Daoy (cell line): ENCODE measurements around the gene SARS1. TPM values are rescaled to one million over a fixed set of nuclear protein-coding genes. Genes with fewer than 3 reads are reported as not detected.
"Not testable (repeated sequence)": the region's sequence is repeated elsewhere in the genome, so short reads cannot be mapped to it uniquely, and the experiment has no call there.

Experiments
- DNase-seq: peaks from one replicate; pipeline ENCODE4 v3.0.0-alpha.2; 2015; ENCODE audit warnings: low read depth
- total RNA-seq: library from RNA; depleted of rRNA; stranded (reverse); fragments of >200 nt; shearing (Covaris generic); gene quantifications from 2 replicates; pipeline ENCODE4 v1.2.3, GENCODE V29; 2014

SARS1 gene
- total RNA-seq, 1 experiment from 2014 or later: 287 TPM

- DNase-seq: peak; percentile 51
These were observed 19.8 kb upstream of the SARS1 start for GRCh38 chr1:109193653-109194590.

- peak; percentile 98 for DNase-seq
These were observed 16.3 kb upstream of the SARS1 start for GRCh38 chr1:109197158-109198042.

DNA sequence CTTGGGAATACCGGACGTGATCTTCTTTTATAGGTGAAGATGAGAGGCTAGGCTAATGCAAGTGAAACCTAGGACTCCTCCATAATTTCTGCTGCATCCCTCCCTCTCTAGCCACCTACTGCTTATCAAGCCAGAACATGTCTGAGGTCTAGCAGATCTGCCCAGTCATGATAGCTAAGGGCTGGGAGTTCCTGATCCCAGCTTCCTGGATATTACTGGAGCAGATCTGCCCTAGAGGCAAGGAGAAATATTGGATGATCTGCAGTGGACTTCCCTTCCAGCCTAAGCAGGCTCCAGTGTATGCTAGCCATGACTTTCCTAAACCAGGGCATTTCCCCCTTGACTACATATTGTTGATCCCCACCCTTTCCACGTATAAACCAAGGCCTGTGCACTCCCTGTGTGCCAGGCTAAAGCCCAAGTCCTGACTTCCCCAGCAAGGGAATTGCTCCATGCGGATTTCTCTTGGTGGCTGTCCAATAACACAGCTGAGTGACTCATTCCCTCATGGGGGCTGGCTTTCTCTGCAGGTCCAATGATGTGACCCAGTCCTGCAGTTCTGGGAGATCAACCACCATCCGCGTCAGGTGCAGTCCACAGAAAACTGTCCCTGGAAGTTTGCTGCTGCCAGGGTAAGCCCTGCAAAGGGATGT lies 15.5 kb upstream of the SARS1 start:
- peak; percentile 90 for DNase-seq

DNA sequence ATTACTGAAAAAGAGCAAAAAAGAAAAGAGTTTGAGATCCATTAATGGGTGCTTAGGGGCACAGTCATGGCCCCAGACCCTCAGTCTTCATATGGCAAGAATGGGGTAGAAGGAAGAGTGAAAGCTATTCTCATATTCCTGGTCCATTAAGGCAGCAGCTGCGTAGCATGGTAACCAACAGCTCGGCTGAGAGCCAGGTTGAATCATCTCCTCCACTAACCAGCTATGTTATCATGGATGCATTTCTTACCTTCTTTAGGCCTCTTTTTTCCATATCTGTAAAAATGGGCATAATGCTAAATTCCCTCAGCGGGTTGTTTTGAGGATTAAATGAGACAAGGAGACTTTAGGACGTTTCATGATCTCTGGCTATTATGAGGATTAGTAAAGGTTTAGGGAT lies 15.0 kb upstream of the SARS1 start:
- peak; percentile 84 for DNase-seq

DNA sequence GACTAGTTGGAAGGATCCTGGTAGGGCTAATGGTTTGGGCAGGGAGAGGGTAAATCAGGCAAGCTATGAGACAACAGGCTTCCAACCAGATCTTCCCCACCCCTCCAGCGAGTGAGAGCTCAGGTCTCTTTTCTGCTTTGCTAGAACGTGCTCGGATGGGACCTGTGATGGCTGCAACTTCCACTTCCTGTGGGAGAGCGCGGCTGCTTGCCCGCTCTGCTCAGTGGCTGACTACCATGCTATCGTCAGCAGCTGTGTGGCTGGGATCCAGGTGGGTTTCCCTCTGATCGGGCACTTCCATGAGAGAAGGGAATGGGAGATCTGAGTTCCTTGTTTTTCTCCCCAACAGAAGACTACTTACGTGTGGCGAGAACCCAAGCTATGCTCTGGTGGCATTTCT lies 14.0 kb upstream of the SARS1 start:
- DNase-seq: no peak

GRCh38 chr1:109201123-109201703 lies 12.5 kb upstream of the SARS1 start:
- DNase-seq: peak; percentile 93

DNA sequence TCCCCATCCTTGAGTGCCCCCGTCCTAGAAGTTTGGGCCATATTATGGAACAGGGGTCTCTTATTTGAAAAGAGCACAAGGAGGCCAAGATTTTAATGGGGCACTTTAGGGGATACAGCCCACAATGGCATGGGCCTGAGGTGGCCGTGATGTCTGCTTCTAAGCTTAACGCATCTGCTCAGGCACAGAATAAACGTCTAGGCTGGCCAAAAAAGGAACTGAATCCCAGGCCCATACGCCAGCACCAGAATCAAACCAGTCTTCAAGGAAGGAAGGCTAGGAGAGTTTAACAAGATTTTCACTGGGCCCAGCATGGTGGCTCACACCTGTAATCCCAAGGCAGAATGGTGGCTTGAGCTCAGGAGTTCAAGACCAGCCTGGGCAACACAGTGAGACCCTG lies 9.2 kb upstream of the SARS1 start:
- no peak for DNase-seq

- DNase-seq: no peak
These were observed 7.4 kb upstream of the SARS1 start for GRCh38 chr1:109206339-109206738.

- DNase-seq: no peak
These were observed 6.1 kb upstream of the SARS1 start for GRCh38 chr1:109207467-109208103.

- peak; percentile 46 for DNase-seq
These were observed 5.3 kb upstream of the SARS1 start for GRCh38 chr1:109208394-109208793.

- DNase-seq: peak; percentile 57
These were observed 4.8 kb upstream of the SARS1 start for GRCh38 chr1:109208836-109209463.

- no peak for DNase-seq
These were observed 3.7 kb upstream of the SARS1 start for GRCh38 chr1:109210058-109210457.

GRCh38 chr1:109213345-109213823 lies 334 bp upstream of the SARS1 start:
- no peak for DNase-seq

DNA sequence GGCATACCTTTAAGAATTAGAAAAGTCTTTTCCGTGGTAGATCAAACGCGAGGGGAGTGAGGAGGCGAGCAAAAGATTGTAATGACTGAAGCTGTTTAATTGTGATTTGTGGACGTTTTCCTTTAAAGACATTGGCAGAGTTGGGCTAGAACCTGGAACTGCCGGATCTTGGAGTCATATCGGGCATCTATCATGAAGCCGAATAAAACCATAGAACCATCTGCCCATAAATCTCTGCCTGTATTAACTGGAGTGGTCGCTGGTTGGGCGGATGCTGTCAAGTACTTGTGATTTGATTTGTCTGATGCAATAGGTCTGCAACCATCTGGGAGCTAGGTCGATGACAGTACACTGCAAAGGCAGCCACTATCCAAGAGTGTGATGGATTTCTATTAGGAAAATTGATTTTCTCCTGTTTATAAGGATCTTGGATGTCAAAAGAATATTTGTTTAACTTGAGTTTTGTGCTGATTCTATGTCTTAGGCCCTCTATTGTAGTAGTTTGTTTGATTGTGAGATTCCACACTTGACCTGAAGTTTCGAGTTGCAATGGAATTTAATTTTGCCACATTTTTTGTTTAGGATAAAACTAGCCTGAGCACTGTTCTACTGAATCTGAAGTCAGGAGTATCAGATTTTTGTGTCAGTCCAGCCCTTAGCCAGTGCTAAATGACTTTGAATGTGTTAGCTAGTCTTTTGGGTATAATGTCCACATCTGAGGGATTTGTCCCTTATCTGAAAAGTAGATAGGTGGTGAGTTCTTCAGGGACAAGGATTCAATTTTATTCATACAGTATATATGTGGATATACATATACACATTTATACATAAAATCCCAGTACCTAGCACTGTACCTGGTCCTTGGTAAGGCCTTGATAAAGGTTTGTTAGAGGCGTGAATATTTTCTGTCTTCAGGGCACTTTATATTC lies 1.2 kb downstream of the SARS1 start:
- peak; percentile 79 for DNase-seq

DNA sequence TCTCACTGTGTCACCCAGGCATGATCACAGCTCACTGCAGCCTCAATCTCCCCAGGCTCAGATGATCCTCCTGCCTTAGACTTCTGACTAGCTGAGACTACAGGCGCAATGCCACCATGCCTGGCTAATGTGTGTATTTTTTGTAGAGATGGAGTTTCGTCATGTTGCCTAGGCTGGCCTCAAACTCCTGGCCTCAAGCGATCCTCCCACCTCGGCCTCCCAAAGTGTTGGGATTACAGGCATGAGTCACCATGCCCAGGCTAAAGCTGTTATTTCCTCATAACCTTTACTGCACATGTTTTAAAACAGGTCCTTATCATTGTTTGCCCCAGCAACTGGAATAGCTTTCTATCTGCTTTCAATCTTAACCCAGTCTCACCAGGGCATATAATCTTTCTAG lies 2.9 kb downstream of the SARS1 start:
- no peak for DNase-seq

- DNase-seq: no peak
These were observed 4.8 kb downstream of the SARS1 start for GRCh38 chr1:109218516-109218915.

GRCh38 chr1:109221201-109221600 lies 7.5 kb downstream of the SARS1 start:
- DNase-seq: not testable (repeated sequence)

DNA sequence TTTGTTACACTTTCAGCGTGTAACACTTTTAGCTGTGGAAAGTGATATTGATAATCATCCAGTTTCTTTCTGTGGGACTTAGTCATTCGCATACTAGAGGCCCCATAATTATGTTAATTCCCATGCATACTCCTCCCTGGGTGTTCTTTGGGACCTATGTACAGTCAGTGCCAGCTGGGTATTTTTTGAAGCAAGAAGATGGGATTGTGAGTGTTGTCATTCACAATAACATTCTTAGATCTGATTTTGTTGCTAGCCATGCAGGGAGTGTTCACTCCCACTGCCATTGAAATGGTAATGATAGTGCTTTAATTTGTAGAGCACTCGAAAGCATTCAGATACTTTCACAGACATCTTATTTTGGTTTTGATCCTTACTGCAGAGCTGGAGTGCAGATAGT lies 11.6 kb downstream of the SARS1 start:
- no peak for DNase-seq

DNA sequence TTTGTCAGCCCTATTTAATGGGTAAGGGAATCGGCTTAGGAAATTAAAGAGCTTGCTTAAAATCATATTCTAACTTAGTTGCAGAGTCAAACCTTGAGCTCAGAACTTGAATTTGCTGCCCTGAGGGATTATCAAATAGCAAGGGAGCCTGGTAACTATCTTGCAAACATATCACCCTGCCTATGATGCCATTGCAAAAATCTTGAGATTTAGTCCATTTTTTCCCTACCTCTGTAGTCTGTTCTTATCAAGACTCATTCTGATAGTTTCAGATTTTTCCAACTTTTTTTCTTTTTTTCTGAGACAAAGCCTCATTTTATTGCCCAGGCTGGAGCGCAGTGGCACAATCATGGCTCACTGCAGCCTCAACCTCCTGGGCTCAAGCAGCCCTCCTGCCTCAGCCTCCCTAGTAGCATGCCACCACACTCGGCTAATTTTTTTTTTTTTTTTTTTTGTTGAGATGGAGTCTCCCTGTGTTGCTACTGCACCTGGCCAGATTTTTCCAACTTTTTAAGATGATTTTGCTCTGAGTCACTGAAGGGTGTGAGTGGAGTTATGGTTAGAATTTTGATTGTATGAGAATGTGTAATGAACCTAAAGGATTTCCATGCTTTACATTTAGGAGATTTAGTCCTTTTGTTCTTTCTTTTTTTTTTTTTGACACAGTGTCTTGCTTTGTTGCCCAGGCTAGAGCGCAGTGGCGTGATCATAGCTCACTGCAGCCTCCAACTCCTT lies 12.2 kb downstream of the SARS1 start:
- no peak for DNase-seq
